GM21447 (cell line): Measurements from ENCODE around the gene DLST.

Experiments
- ATAC-seq: cut with Tn5 transposase; IDR thresholded peaks from one replicate; pipeline ENCODE4 v1.9.1; 2021; ENCODE audit not compliant: unreplicated experiment

DLST gene

DNA sequence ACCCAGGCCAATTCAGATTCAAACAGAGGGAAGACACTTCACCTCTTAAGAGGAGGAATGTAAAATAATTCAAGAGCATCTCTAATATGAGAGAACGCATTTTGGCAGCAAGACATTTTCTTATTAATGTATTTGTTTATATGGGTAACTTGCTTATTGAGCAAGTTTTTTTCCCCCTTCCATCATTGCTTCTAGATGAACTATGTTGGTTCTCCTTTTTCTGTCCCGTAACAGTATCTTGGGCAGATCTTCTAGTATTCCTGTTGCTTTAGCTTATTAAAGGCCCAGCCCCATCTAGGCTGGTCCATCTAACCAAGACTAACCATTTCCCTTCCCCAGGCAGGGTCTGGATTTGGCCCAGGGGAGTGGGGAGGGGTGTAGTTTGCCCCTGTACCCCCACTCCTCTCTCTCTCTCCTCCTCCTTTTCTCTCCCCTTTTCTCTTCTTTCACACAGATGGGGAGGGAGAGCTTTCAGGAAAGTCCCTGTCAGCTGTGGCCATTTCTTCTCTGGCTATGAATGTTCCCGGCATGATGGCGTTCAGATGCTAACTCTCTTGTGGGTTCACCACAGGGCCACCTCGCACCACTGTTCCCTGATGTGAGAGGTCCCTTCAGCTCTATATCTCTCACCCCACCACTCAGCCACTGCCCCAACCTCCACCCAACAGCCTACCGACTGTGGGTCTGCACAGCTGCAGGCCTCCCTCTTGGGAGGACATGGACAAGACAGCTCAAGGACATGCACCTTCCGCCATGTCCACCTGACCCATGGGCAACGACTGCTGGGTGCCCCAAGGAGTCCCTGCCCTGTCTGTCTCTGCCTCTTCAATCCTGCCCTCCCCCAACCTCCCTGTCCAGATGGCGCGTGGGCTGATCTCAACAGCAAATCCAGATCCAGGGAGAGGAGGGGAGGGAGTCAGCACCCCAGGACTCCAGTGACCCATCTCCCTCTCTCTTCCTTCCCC is 57.1 kb downstream of the DLST start:
- ATAC-seq, result no peak

DNA sequence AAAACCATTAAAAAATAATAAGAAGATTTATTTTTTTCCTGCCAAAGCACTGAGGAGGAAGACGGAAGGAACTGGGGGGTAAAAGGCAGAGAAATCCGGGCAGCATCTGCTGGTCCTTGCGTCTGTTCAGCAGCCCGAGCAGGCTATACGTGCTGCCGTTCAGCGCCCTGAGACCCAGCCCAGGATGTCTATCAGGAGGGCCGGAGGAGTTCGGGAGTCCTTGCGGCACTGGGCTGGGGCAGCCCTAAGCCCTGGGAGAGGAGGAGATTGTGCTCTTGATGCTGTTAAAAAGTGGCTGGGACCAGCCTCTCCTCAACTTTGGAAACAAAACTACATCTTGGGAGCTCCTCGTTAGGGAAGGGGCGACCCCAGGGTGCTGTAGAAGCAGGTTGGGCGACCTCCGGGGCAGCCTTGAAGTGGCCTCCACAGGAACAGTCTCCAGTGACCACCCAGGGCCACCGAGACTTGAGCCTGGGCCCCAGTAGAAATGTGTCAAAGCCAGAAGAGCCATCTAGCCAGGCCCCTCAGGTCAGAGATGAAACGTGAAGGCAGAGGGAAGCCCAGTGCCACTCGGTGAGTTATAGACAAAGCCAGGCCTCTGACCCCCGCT is 59.3 kb downstream of the DLST start:
- no peak for ATAC-seq

- ATAC-seq, result peak; percentile 55
Observed at GRCh38 chr14:74941676-74942097, 60.0 kb downstream of the DLST start.

DNA sequence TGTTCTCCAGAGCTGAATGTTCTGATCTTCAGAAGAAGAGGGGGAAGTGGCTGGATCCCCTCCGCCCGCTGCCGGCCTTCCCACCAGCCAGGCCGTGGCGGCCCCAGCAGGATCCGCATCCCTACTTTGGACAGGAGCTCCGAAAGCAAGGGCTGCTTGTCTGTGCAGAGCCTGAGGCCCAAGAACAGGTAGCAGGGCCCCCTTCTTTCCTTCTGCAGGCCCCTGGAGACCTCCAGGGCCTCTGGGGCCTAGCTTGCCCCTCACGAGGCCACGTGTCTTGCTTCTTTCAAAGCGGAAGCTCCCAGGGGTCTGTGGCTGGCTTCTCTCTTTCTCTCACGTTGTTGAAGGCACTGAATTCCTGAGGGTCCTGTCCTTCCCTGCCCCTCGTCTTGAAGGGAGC is 60.5 kb downstream of the DLST start:
- ATAC-seq, result peak; percentile 22

DNA sequence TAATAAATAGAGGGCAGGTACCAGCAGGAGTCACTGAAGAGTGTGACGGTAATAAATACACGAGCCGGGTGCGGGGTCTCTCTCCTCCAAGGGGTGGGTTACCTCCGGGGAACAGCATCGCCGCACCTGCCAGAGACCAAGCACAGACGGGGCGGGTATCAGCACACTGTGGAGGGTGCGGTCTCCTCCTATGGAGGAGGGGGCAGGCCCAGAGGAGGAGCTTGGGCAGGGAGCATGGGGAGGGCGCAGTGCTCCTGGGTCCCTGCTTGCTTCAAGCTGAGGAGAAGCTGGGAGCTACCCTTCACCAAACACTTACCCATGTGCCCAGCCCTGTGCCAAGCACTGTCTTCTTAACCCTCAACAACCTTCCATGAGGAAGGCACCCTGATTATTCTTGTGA is 60.9 kb downstream of the DLST start:
- no peak for ATAC-seq

DNA sequence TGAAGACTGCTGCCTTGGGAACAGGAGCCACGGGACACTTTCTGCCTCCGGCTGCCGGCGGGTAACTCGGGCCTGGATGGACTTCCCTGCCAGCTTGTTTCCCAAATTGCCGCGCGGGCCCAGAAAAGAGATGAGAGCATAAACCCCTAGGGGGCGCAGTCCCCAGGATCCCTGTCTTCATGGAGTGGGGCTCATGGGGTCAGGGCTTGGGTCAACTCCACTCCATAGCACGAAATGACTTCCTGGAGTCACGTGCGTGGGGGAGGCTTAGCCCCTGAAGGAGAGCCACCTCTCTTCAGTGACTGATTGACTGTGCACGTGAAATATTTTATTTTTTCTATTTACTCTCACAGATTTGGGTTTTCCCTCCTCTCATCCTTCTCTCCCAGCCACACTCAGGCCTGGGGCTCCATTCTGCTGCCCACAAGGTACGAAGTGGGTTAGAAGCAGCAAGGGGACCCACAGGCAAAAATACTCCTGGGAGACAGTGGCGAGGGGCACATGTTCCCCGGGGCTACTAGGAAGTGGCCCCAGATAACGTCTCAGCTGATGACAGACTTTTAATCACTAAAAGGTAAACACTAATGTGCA is 63.6 kb downstream of the DLST start:
- ATAC-seq, result no peak

DNA sequence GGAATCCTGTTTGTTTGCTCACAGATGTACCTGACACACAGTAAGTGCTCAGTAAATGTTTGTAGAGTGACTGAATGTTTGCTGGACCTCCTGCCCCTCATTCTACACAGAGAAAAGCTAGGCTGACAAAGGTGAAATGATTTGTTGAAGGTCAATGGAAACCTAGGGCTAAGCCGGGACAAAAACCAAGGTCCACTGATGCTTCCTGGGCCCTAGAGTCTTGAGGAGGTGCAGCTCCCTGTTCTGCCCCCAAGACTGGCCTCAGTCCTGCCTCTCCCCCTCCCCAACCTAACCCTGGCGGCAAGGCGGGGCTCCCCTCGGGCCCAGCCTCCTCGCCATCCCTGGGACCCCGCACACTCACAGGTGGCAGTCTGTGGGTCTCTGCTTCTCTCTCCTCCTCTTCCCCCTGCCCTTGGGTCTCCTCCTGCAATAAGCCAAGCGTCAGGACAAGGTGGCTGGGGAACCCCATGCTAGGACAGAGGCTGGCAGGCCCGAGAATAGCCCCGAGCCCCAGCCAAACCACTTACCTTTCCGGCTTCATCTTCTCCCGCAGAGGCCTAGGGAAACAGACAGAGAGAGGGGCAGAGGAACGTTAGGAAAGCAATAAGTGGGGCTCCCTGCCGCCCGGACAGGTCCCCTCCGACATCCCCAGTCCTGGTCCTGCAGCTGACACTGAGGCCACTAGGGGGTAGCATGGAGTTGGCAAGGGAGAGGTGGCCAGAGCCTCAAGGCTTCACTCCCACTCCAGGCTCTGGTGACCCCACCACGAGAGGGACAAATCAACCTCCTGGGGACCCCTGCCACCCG is 64.3 kb downstream of the DLST start:
- ATAC-seq, result no peak

DNA sequence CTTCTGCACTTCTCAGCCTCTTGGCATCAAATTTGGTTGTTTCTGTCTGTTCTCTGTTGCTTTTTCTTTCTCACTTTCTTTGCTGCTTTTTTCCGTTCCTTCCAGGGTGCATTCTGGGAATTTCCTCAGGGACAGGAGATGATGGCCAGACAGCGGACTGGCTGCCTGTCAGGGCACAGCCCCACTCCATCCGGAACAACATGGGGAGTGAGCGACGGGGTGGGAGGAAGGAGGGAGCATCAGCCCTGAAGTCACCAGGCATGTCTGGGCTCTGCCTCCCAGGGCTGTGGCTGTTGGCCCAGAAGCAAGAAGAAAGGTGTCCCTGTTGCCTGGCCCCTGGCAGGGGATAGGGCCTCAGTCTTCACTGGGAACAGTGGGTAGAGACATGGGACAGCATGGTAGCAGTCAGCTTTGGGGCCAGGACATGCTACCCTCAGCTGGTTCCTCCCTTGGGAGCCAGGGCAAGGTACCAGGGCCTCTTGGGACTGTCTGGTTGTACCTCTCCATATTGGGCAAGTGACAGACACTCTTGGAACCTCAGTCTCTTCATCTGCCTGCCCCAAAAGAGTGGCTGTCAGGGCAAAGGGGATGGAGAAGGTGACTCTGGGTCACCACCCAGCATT is 65.1 kb downstream of the DLST start:
- ATAC-seq, result no peak

GRCh38 chr14:74947353-74948227 is 65.9 kb downstream of the DLST start:
- ATAC-seq, result no peak

DNA sequence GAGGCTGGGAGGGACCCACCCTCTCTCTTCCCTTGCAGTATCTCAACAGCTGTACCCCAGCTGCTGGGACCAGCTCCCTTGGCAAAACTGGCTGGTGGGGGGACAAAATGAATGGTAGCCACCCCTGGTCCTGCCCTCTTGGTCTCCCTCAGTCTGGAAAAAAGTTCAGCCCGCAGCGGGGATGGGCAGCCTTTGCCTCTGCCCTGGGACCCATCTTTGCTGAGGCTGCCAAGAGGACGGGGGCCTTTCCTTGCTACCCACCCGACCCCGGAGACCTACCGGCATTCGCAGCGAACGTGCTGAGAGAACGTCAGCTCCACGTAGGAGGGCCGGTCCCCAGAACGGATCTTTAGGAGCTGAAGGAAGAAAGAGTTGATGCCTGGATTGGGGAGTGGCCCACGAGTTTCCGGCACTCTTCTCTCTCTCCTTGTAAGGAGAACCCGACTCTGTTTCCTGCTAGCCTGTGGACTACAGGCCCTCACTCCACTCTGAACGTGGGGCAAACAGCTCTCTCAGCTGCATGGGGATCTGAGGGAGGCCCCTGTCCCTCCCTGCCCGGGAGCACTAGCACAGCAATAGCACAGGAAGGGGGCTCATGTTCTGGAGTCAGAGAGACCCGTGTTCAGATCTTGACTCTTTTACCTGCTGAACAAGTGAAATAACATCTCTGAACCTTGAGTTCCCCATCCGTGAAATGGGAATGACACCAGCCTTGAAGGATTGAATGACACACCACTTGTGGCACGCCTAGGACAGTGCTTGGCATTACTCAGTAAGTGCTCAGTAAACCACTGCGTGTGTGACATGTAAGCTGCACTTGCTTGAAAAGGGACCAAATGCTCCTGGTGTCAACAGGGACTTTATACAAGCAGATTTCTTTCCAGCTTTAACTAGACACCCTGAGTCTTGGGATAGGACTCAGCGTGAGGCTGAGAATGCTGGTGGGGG is 66.8 kb downstream of the DLST start:
- ATAC-seq, result no peak

- no peak for ATAC-seq
Observed at GRCh38 chr14:74949191-74949601, 67.5 kb downstream of the DLST start.

DNA sequence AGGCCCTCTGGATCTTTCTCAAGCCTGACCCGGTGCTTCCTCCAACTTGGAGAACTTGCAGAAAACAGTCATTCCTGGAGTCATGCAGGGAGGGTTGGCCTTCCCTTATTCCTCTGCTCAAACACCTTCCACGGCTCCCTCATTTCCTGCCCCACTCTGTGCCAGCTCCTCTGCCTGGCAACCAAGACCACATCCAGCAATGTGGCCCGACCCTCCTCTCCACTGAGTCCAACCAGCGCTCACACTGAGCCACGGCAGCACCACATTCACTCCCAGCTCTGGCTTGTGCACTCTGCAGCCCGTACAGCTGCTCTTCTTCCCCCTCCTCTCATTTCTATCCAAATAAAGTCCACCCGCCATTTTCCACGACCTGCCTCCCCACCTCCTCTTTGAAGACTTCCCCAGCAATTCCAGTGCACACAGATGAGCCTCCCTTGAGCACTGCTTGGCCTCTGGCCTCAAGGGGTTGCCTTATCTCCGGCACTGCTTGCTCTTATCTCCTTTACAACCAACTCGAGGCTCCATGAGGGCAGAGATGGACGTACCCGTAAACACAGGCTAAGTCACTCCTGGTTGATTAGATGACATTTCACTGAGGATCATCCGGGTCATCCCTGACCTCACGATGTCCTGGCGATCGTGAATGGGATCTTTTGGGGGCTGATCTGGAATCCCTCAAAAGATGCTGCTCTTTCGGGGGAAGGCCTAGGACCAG is 68.3 kb downstream of the DLST start:
- ATAC-seq, result no peak

DNA sequence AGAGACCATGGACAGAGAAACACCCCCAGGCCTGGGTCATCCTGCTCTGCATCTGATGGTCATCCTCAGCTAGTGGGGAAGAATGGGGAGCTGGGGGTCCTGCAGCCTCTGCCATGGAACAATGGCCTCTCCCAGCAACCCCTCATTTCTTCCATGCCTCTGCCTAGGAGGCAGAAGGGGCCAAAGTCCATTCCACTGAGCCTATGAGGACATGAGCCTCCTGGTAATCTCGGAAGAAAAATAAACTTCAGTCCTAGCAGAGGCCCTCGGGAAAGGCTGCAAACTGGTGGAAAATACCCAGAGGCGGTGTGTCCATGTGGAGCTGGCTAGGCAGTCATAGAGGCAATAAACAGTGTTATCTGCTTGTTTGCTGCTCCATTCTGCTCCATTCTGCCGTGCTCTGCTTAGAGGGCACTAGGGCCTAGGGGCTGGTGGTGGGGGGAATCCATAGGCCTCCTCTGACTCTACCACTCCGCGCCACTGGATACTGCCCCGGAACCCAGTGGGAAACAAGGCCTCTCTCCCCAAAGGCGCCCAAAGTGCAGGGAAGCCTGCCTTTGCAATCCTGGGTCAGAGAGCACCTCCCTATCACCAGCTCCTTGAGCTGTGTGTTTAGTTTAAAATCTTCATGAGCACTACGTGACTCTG is 69.2 kb downstream of the DLST start:
- no peak for ATAC-seq

DNA sequence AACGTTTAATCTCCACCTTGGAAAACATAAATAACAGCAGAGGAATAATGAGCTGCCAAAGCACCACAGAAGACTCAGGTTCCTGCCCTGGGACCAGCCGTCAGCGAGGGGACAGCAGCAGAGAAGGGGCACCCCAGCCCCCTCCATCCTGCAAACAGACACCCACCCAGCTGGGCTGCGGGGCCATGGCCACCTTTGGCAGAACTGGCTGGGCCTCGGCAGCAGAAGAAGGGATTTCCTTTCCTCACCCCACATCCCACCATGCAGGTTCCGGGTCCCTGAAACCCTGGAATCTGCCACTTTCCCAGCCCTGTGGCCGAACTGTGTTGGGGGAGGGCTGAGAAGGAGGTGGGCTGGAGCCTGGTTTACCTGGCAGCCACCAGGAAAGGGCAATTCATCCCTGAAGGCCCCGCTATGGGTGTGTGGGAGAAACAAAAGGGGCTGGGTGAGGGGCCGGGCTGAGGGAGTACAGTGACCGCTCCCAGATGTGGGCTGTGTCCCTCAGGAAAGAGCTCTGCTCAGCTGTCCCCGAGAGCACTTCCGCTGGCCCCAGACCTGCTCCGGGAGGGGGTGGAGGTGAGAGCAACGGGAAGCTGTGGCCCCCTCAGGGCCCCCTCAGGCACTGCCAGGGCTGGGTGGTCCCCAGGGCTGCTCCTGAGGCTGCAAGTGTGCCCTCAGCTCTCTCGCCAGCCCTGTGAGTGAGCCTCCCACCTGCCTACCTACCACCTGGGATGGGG is 69.9 kb downstream of the DLST start:
- no peak for ATAC-seq

DNA sequence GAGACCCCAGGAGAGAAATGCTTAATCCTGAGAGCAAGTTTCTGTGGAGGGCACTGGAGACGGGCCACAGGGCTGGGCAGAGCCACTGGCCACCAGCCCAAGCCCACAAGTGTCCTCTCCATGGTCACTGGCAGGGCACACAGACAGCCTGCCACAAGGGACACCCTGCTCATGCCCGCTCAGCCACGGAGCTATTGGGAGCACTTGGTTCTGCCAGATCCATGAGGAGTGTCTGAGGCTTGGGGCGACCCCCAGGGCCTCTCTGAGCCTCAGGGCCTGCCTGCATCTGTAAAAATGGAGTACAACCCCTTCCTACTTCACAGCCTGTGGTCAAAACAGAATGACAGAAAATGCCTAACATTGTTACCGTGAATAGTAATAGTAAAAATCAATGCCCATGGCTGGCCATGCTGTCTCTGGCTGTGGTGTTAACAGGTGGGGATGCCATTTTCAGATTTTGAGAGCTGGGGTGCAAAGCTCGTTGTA is 70.5 kb downstream of the DLST start:
- no peak for ATAC-seq

GRCh38 chr14:74952697-74953484 is 71.2 kb downstream of the DLST start:
- no peak for ATAC-seq
